Urothelium cell line (cell line): ENCODE results near the gene PTPN4.
"Not testable (repeated sequence)": the region's sequence is repeated elsewhere in the genome, so short reads cannot be mapped to it uniquely, and the experiment has no call there.

ENCODE experiments used
- DNase-seq: peaks from one replicate; pipeline ENCODE4 v3.0.0; 2011; ENCODE audit warnings: low spot score, mixed read lengths
- FAIRE-seq: peaks from 2 replicates; lab custom pipeline; 2011; peaks lifted over from hg19 to GRCh38; lab: Jason Lieb, UNC

Gene PTPN4

DNA sequence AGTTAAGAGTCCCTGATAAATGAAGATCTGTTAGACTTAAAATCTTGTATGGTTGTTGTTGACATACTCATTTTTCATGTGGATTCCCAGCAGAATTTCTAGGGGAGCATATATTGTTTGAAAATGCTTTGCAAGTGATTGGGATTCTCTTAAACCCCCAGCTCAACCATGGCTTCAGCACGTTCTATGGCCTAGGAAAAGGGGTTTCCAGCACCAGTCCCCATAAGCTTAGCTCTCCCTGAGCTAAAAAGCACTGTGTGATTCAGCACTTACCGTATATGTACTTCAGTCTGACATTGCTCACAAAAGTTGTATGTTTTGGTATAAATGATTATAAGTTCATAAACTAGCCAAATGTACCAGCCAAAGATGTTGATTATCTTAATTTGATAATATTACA, 173.1 kb downstream of the PTPN4 start:
- DNase-seq (no peak), FAIRE-seq (no peak)

DNA sequence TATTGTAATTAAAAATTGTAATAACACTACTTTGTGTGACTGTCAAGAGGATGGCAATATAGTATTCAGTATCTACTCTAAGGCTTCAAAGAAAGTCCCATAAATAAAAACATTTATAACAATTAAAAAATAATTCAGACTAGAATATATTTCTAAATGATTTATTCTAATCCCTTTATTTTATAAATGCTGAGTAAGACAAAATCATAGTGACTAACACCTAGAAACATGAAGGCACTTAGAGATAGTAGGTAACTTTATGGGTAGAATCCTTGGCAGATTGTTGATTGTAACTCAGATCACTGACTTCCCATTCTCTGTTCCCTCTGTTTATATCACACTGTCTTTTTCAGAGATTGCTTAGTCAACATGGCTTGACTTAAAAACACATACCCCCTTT, 174.6 kb downstream of the PTPN4 start:
- no peak for FAIRE-seq
- DNase-seq, result no peak

DNA sequence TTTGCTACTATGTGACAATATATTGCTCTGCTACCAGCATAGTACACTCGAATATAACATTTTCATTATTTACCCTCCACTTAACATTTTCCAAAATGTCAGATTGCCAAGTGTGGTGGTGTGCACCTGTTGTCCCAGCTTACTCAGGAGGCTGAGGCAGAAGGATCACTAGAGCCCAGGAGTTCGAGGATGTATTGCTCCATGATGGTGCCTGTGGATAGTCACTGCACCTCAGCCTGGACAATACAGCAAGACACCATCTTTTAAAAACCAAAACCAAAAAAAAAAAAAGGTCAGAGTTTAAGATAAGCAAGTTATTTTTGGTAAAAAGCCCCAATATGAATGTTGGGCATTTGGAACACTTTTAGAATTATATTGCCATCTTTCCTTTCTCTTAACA, 178.0 kb downstream of the PTPN4 start:
- FAIRE-seq (peak; percentile 72), DNase-seq (no peak)

DNA sequence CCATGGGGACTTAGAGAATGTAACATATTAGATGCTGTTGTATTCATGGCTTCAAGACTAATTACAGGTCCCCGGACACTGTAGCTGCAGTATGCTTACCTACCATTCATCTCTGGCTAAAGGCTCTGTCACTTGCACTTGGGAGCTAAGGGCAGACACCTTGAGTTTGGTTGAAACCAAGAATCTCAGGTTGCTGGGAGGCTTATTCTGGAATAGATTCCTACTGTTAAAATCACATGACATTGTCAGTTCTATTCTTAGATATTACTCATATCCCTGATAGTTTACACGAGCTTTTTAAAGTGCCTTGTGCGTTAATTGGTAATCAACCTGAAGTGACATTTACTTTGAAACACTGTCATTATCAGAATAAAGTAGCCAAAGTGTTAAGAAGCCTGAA, 180.2 kb downstream of the PTPN4 start:
- DNase-seq (no peak), FAIRE-seq (no peak)

DNA sequence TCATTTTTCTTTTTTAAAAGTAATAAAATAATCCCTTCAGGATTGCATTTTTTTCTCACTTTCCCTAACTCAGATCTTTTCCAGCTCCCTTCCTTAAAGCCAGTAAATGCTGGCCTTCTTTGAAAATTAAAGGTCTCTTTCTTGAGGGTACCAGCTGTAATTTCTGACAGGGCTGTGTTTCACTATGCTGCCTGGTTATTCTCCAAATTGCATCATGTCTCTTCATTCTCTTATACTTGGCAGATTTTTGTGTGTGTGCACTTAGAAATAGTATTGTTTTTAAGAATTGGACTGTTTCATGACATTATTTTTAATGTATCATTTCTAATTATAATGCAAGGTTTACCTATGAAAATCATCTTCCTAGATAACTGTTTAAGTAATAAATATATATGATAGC, 181.1 kb downstream of the PTPN4 start:
- FAIRE-seq, result no peak
- no peak for DNase-seq

DNA sequence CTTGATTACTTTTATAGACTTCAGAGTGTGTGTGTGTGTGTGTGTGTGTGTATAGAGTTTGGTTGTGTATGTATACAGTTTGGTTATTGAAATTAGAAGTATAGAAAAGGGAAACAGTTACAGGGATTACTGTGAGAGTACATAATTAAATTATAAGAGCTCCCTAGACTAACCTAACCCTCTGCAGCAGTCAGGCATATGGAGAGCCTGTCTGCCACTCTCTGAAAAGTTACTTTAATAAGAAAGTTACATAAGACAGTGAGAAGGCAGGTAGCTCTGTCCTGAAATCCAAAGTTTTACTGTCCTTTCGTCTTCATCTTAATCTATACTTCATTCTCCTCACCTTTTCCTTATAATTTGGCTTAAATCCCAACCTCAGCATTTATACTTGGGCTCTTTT, 181.7 kb downstream of the PTPN4 start:
- FAIRE-seq, result no peak
- no peak for DNase-seq

DNA sequence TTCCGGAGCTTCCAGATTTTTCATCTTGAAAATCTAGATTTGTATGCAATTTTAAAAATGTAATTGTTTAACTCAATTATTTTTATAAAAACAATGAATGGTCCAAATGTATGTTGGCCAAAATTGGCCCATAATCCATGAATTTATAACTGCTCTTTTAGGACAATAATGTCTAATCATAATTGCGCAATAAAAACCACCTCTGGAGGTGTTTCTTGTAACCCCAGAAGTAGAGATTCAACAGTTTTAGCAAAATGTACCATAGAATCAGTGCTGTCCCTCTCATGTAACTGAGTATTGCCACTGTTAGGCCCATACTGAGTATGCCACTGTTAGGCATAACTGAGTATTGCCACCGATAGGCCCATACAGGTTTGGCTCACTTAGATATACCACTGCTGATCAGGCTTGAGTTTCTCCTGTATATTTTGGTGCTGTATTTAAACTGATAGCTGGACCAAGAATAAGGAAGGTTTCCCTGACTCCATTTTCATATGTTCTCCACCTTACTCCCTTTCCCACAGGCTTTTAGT, 182.3 kb downstream of the PTPN4 start:
- FAIRE-seq, result no peak
- DNase-seq, result no peak

DNA sequence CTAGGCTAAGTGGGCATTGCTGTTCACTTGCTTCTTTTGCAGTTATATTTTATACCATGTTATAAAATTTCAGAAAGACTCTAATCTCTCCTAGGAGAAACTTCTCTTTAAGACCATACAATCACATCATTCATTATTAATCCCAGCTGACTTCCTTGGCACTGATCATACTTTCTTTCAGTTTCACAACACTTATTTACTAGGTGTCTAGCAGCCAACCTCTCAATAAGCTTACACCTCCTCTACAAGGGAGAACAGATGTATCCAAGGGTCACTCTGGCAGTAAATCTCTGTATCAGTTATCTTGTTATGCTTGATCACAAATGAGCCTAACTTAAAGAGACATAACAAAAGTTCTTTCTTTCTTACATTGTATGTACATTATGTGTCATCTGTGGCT, 183.3 kb downstream of the PTPN4 start:
- DNase-seq (no peak), FAIRE-seq (no peak)

DNA sequence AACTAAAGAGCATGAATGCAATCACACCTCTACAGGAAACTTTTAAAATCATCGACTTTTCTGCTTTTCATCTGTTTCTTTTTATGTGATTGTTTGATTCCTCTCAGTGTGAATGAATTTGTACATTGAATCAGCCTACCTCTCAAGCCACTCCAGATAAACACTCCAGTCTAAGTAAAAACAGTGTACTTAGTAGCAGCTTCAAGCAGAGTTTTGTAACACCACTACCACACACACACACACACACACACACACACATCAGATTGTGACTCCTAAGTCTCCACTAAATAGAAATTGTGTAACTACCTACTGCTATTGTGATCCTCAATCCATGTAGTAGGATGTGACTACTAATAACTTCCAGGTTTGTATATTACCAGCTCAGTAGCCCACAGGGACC, 187.8 kb downstream of the PTPN4 start:
- no peak for FAIRE-seq

DNA sequence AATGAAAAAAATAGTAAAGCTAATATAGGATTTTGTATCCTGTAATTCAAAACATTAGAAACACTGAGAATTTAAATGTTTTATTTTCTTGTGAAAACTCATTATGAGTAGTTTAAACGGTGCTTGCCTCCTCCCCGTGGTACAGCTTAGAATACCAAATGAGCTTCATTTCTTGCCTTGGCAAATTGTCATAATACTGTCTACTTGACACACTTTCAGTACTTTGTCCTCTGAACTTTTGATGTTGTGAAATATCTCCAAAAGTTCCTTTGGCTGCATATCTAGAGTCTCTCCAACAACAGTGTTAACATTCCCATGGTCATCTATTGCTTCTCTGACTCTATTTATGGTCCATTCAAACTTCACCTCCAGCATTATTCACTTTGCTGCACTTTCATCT, 191.2 kb downstream of the PTPN4 start:
- DNase-seq (no peak), FAIRE-seq (no peak)

More for the DNA sequence above, 187.8 kb downstream of the PTPN4 start:
- DNase-seq, result no peak

DNA sequence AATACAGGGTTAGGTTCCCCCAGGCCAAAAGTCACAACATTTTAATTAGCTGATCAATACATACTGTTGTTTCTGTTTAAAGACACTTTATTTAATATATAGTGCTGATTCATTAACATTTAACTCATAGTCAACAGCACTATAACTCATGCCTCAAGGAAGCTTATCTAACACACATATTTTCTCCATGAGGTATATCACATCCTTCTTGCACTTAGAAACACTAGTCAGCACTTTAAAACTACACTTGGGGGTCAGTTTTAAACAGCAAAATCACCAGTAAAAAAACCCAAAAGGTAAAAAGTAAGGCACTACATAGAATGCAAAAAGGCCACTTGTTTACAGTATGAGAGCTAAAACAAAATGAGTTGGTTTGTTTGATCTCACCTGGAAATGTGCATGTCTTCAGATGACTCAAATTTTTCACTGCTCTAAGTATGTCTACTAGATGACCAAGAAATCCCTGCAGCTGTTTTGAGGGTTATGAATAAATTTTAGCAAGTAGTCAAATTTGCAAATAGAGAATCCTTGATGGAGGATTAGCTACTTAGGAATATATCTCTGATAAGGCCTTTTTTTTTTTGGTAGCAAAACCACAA, 199.0 kb downstream of the PTPN4 start:
- no peak for FAIRE-seq
- no peak for DNase-seq

DNA sequence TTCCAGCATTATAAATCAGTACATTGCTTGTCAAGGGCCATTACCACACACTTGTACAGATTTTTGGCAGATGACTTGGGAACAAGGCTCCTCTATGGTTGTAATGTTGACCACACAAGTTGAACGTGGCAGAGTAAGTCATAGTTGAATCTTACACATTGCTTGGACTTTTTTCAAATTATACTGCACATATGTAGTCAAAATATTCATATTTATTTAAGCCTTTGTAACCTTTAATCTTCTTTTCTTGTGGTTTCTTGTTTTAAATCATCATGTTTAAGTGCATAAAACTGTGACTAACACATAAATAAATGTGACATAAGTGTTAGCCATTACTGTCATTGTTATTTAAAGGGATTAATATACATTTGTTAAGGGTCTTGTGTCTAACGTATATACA, 201.1 kb downstream of the PTPN4 start:
- FAIRE-seq, result no peak
- no peak for DNase-seq

DNA sequence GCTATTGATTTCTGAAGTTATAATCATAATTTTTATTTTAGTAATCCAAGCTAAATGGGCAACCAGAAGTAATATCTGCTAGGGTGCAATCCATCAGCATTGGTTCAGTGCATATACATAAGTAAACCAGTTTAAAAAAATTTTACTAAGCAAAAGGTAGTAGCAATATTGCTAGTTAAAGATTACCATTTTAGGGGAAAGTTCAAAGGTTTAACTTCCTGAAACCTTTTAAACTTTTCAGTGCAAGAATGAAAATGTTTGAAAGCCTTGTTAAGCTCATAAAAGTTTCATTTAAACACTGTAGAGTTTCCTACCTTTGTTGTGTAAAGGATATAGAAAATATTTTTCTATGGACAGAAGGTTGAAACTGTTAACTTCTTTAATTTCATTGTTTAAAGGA, 222.2 kb downstream of the PTPN4 start:
- no peak for FAIRE-seq
- DNase-seq, result no peak

DNA sequence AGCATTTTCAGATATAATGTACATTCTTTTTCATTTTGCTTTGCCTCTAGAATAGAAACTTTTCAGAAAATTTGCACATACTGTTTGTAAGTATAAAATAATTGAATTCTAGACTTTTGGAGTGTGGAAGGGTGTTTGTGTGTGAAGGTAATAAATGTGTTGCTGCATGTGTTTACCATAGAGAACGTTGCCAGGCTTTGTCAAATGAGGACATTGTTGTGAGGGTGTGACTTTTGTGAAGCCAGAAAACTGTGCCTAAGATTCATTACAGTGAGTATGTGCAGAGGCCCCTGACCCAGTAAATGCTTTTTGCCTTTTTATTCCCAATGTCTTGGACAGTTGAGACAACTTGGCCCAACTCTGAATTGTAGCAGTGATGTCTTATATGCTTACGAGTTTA, 222.8 kb downstream of the PTPN4 start:
- DNase-seq, result no peak

DNA sequence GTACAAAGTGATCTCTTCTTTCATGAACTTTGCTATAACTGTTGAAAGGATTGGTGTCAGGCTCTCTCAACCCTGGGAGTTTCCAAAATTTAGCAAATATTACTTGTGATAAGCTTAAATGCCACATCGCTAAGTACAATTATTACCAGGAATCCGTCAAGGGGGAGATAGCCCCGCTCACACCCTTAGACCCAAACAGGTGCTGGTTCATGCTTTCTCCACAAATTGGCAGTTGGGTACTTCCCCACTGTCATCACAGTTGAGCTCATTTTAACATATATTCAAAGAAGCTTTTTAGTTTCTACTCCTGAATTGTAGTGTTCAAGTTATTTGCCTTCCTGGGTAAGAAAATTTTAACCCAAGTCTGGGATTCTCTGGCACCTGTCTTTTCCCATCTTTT, 223.4 kb downstream of the PTPN4 start:
- FAIRE-seq (no peak), DNase-seq (no peak)

More for the DNA sequence above, 222.8 kb downstream of the PTPN4 start:
- no peak for FAIRE-seq

DNA sequence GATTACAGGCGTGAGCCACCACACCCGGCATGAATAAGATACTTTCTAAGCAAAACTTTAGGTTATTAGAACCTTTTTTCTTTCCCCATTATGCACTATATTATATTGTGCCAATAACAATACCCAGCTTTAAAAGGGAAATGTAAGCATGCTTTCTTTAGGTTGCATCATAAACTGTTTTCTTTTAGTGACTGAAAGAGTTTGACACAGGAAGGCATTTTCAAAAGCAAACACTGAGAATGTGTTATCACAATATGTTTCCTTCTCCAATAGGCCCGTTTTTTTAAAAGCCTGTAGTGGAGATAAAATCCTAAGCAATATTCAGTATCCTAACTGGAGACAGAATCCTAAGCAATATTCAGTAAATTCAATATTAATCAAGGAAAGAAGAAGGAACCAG, 236.4 kb downstream of the PTPN4 start:
- FAIRE-seq (no peak), DNase-seq (no peak)

DNA sequence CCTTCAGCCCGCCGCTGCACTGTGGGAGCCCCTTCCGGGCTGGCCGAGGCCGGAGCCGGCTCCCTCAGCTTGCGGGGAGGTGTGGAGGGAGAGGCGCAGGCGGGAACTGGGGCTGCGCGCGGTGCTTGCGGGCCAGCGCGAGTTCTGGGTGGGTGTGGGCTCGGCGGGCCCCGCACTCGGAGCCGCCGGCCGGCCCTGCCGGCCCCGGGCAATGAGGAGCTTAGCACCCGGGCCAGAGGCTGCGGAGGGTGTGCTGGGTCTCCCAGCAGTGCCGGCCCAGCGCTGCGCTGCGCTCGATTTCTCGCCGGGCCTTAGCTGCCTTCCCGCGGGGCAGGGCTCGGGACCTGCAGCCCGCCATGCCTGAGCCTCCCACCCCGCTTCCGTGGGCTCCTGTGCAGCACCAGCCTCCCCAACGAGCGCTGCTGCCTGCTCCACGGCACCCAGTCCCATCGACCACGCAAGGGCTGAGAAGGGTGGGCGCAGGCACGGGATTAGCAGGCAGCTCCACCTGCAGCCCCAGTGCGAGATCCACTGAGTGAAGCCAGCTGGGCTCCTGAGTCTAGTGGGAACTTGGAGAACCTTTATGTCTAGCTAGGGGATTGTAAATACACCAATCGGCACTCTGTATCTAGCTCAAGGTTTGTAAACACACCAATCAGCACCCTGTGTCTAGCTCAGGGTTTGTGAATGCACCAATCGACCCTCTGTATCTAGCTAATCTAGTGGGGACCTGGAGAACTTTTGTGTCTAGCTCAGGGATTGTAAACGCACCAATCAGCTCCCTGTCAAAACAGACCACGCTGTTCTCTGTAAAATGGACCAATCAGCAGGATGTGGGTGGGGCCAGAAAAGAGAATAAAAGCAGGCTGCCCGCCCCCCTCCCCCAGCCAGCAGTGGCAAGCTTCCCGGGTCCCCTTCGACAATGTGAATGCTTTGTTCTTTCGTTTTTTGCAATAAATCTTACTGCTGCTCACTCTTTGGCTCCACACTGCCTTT, 237.5 kb downstream of the PTPN4 start:
- not testable (repeated sequence) for FAIRE-seq, DNase-seq

DNA sequence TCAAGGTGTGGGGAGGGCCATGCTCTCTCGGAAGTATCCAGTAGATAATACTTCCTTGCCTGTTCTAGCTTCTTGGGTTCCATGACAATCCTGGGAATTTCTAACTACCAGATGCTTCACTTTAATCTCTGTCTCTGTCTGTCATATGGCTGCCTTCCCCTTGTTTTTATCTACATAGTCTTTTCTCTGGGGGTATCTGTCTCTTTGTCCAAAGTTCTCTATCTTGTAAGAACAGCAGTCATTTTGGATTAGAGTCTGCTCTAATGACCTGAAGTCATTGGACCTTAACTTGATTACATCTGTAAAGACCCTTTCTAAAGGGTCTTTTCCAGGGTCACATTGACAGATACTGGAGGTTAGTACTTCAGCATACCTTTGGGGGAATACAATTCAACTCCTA, 241.7 kb downstream of the PTPN4 start:
- DNase-seq (no peak), FAIRE-seq (no peak)

DNA sequence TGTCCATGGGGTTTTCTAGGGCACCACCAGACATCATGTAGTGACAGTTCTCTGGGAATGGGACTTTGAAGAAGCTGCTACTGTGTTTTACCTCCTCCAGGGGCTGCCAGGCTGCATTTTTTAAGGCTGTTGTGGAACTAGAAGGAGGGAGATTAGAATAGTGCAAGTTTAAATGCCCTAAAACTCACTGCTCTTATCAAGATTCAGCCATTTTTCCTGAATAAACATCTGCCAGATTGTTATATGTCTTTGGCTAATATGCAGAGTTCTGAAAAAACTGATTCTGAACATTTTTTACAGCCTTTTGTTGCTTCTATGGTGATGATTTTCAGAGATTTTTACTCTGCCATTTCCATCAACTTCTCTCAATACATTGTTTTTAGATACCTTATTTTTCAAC, 244.5 kb downstream of the PTPN4 start:
- no peak for FAIRE-seq
- no peak for DNase-seq

DNA sequence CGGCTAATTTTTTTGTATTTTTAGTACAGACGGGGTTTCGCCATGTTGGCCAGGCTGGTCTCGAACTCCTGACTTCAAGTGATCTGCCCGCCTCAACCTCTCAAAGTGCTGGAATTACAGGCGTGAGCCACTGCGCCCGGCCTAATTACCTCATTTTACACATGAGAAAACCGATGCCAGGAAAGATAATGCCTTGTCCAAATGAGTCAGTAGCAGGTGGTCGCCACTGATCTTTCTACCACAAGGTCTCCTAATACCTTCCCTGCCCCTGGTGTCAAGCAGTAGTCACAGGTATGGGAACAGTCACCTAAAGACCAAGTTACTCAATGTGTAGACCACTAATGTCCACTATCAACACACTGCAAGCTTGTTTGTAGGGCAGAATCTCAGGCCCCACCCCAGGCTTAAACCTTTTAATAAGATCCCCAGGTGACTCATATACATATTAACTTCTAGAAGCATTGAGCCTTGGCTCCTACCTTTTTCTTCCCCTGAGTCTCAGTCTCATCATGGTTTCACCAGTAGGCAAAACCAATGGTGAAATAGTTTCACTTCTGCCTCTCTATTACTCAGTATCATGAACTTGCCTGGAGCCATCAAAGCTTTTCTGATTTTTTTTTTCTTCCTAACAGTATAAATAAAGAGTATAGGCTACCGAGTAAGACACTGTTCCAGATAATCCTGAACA, 246.3 kb downstream of the PTPN4 start:
- DNase-seq (no peak), FAIRE-seq (no peak)

DNA sequence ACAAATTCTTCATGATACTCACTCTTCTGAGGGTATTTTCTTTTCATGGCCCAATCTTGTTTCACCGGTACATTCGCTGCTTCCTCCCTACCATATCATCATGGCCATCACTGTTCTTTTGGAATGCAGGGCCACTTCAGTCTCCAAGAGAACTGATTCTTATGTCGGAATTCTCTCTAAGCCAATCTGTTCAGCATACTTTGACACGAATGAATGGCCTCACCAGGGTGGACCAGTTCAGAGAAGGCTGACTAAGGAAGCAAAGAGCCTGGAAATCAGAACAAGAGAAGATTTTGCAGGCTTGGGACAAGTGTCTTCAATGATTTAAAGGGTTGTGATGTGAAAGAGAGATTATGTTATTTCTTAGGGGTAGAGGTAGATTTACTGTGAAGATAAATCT, 248.1 kb downstream of the PTPN4 start:
- DNase-seq, result no peak
- FAIRE-seq, result no peak
